Trophoblast cell (in vitro differentiated cells and primary cell): ENCODE results near the gene ZNF543.

Source experiments
- DNase-seq, 2 donors: peaks; one replicate each; pipeline ENCODE4 v3.0.0-alpha.2; 2016
- H2AFZ ChIP-seq: 2 replicates; pipeline ENCODE4 v1.6.1; 2013; ENCODE audit warnings: low read length, moderate library complexity, mild to moderate bottlenecking; ENCODE audit not compliant: insufficient read depth, poor library complexity
- H2AK5ac ChIP-seq: 2 replicates; pipeline ENCODE4 v1.6.1; 2013; ENCODE audit warnings: mild to moderate bottlenecking, low read length
- H2BK120ac ChIP-seq: 2 replicates; pipeline ENCODE4 v1.6.1; 2013; ENCODE audit warnings: low read length, mild to moderate bottlenecking, moderate library complexity; ENCODE audit not compliant: insufficient read depth, poor library complexity
- H2BK12ac ChIP-seq: 2 replicates; pipeline ENCODE4 v1.6.1; 2013; ENCODE audit warnings: mild to moderate bottlenecking, low read length, moderate library complexity
- H2BK5ac ChIP-seq: 2 replicates; pipeline ENCODE4 v1.6.1; 2013; ENCODE audit warnings: low read length, low read depth, moderate library complexity, mild to moderate bottlenecking; ENCODE audit not compliant: poor library complexity
- H3K14ac ChIP-seq: 2 replicates; pipeline ENCODE4 v1.6.1; 2013; ENCODE audit warnings: mild to moderate bottlenecking, low read length
- H3K18ac ChIP-seq: 2 replicates; pipeline ENCODE4 v1.6.1; 2013; ENCODE audit warnings: mild to moderate bottlenecking, low read length
- H3K23ac ChIP-seq: 2 replicates; pipeline ENCODE4 v1.6.1; 2013; ENCODE audit warnings: low read length
- H3K27ac ChIP-seq: 2 replicates; pipeline ENCODE4 v1.5.1; 2013; ENCODE audit warnings: low read depth, mild to moderate bottlenecking, inconsistent platforms, low read length, moderate library complexity
- H3K27me3 ChIP-seq: 2 replicates; pipeline ENCODE4 v1.6.1; 2013; ENCODE audit warnings: inconsistent platforms, mild to moderate bottlenecking, low read length, moderate library complexity; ENCODE audit not compliant: insufficient read depth
- H3K36me3 ChIP-seq, 2 experiments: 1 replicate in 1 of 2; 2 replicates in 1 of 2; pipeline ENCODE4 v1.6.1; 2013; ENCODE audit warnings: low read length in 2 of 2, mild to moderate bottlenecking in 2 of 2, moderate library complexity in 1 of 2; ENCODE audit not compliant: insufficient read depth in 2 of 2, control insufficient read depth in 1 of 2
- H3K4ac ChIP-seq: 2 replicates; pipeline ENCODE4 v1.6.1; 2013; ENCODE audit warnings: low read depth, mild to moderate bottlenecking, low read length, moderate library complexity
- H3K4me1 ChIP-seq, 2 experiments: 1 replicate in 1 of 2; 2 replicates in 1 of 2; pipeline ENCODE4 v1.6.1; 2013; ENCODE audit warnings: low read length in 2 of 2, mild to moderate bottlenecking in 2 of 2, moderate library complexity in 1 of 2; ENCODE audit not compliant: insufficient read depth in 2 of 2, control insufficient read depth in 1 of 2
- H3K4me2 ChIP-seq: 2 replicates; pipeline ENCODE4 v1.6.1; 2013; ENCODE audit warnings: inconsistent platforms, mild to moderate bottlenecking, low read length, moderate library complexity
- H3K4me3 ChIP-seq: 2 replicates; pipeline ENCODE4 v1.5.1; 2013; ENCODE audit warnings: mild to moderate bottlenecking, low read depth, low read length, inconsistent platforms
- H3K79me1 ChIP-seq: one replicate; pipeline ENCODE4 v1.6.1; 2013; ENCODE audit warnings: low read length
- H3K79me2 ChIP-seq: 2 replicates; pipeline ENCODE4 v1.6.1; 2013; ENCODE audit warnings: low read length, mild to moderate bottlenecking; ENCODE audit not compliant: control insufficient read depth, insufficient read depth, poor library complexity
- H3K9ac ChIP-seq: 2 replicates; pipeline ENCODE4 v1.6.1; 2013; ENCODE audit warnings: mild to moderate bottlenecking, low read length
- H3K9me3 ChIP-seq: 2 replicates; pipeline ENCODE4 v1.6.1; 2013; ENCODE audit warnings: low read depth, mild to moderate bottlenecking, control low read depth, inconsistent platforms, low read length; ENCODE audit not compliant: insufficient read depth
- H4K12ac ChIP-seq: 2 replicates; pipeline ENCODE4 v1.6.1; 2013; ENCODE audit warnings: low read depth, mild to moderate bottlenecking, low read length, moderate library complexity
- H4K8ac ChIP-seq: 2 replicates; pipeline ENCODE4 v1.6.1; 2013; ENCODE audit warnings: low read depth, mild to moderate bottlenecking, low read length, moderate library complexity
- H4K91ac ChIP-seq: one replicate; pipeline ENCODE4 v1.6.1; 2013; ENCODE audit warnings: low read depth, mild to moderate bottlenecking, low read length, moderate library complexity
- WGBS: extraction: QIAGEN DNeasy Blood & Tissue Kit; methylation state at CpG from one replicate; pipeline ENCODE4 v1.1.7; 2013; ENCODE audit warnings: missing lambda C conversion rate; ENCODE audit not compliant: insufficient read length, insufficient coverage; ENCODE audit errors: extremely low coverage; 5-methylcytosine and 5-hydroxymethylcytosine counted together

Gene ZNF543

DNA sequence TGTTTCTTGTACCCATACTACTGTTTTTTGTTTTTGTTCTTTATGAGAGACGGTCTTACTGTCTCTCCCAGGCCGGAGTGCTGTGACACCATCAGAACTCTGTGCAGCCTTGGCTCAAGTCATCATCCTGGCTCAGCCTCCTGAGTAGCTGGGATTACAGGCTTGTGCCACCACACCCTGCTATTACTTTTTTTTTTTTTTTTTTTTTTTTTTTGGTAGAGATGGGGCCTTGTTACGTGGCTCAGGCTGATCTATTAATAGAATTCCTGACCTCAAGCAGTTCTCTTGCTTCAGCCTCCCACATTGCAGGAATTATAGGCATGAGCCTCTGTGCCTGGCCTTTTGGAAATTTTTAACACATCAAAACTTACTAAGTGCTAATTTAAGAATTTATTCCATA is 27.9 kb downstream of the ZNF543 start:
- Histone ChIP-seq H3K4me3 (no peak overlapping the region), H2BK120ac (no peak overlapping the region), H3K79me2 (peaks cover 8% of the 10 kb centered on the region), H4K12ac (no peak overlapping the region), H2BK12ac (no peak overlapping the region), H3K36me3 (peaks cover 0 to 3% of the 10 kb centered on the region in 2 experiments), H4K8ac (no peak overlapping the region), H3K4me2 (no peak overlapping the region), H2BK5ac (no peak overlapping the region), H3K4me1 (peaks cover 4 to 9% of the 10 kb centered on the region in 2 experiments), H2AK5ac (no peak overlapping the region), H2AFZ (no peak overlapping the region), H3K18ac (no peak overlapping the region), H3K27ac (no peak overlapping the region), H3K27me3 (no peaks in the 10 kb centered on the region), H3K9ac (no peak overlapping the region), H3K9me3 (no peaks in the 10 kb centered on the region), H3K23ac (no peak overlapping the region), H4K91ac (no peak overlapping the region), H3K4ac (no peak overlapping the region), H3K79me1 (peaks cover 6% of the 10 kb centered on the region), H3K14ac (no peak overlapping the region)
- DNase-seq = no peak
- WGBS = no CpG with 5 or more reads among the region's 3 CpGs

DNA sequence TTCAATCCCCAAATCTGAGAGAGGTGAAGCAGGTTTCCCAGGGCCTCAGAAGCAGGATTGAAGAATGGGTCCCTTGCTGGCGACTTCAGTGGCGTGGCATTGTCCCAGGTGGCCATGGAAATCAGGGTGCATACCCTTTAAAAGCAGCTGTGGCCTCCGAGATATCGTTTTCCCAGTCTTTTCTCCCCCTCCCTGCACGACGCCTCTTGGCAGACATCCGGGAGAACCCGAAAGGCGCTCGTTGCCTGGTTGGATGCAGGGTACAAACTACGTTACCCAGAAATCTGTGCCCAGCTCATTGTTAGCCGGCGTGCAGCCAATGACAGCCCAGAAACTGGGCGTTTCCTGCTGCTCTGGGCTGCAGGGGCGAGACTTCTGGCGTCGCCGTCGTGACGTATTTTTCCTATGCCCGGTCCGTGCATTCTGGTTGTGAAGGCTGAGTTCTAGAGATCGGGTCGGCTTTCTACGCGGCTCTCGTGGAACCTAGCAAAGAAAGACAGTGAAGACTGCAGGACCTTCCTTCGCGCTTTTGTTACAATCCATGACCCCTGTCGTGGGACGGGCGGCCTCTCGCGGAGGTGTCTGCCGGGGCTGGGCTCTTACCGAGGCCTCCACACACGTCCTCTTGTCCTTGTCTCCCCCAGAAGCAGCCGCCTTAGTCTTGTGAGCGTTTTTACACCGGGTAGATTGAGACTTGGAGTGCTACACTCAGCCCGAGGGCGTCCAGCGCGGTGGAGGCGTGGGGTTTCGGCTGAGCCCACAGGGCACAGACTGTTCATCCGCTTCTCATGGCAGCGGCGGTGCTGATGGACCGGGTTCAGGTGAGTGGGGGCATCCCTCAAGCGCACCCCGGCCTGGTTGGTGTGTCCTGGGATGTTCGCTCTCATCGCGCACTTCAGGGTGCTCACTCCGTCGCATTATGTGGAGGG is 30.9 kb downstream of the ZNF543 start, which contains the start of gene ZNF304:
TSS of gene ZNF304 (plus strand) at position 395 of the 929 bp plus-strand sequence. CDS start at position 789, 394 bp downstream.
- Histone ChIP-seq H3K27me3 (no peaks in the 10 kb centered on the region), H4K8ac (peak within 1 kb of the TSS; percentile 97), H3K27ac (no peak within 1 kb of the TSS), H3K23ac (peak within 1 kb of the TSS; percentile 23), H2BK12ac (no peak within 1 kb of the TSS), H3K4me3 (peak within 1 kb of the TSS; percentile 93), H2BK120ac (no peak within 1 kb of the TSS), H3K4ac (peak within 1 kb of the TSS; percentile 17), H2AK5ac (peak within 1 kb of the TSS; percentile 28), H3K79me2 (peaks cover 8% of the 10 kb centered on the region), H3K9me3 (no peaks in the 10 kb centered on the region), H4K12ac (peak within 1 kb of the TSS; percentile 95), H2AFZ (peak within 1 kb of the TSS; percentile 99), H3K4me1 (peaks cover 4 to 9% of the 10 kb centered on the region in 2 experiments), H3K79me1 (peaks cover 6% of the 10 kb centered on the region), H2BK5ac (no peak within 1 kb of the TSS), H3K18ac (peak within 1 kb of the TSS; percentile 76), H4K91ac (peak within 1 kb of the TSS; percentile 82), H3K36me3 (peaks cover 16 to 29% of the 10 kb centered on the region in 2 experiments), H3K4me2 (peak within 1 kb of the TSS; percentile 85), H3K9ac (peak within 1 kb of the TSS; percentile 96), H3K14ac (peak within 1 kb of the TSS; percentile 80)
- WGBS = no CpG with 5 or more reads among the region's 57 CpGs
- peak; percentile 86 to 87 for DNase-seq

DNA sequence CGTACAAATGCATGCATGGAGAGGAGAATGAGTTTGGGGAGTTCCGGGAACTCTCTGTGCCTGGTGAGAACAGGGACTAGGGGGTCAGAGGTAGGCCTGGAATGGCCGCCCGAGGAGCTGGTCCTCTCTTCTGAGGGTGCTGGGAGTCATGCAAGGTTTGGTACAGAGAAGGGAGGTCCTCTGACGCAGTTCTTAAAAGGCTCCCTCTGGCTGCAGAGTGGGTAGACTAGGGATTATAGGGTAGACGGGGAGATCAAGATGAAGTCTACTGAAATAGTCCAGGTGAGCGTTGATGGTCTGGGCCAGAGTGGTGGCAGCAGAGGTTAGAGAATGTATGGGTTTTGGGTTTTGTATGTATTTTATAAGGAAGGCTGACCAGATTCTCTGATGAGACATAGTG is 31.6 kb downstream of the ZNF543 start:
- H4K91ac ChIP-seq = no peak overlapping the region
- peak overlapping the region; percentile 85 for H3K4me2 ChIP-seq
- H3K14ac ChIP-seq = peak overlapping the region; percentile 70
- peak overlapping the region; percentile 6 for H4K12ac ChIP-seq
- peak overlapping the region; percentile 77 for H4K8ac ChIP-seq
- no peak overlapping the region for H2BK5ac ChIP-seq
- peak overlapping the region; percentile 23 for H3K23ac ChIP-seq
- peak overlapping the region; percentile 93 for H3K4me3 ChIP-seq
- H3K79me1 ChIP-seq = peaks cover 6% of the 10 kb centered on the region
- peaks cover 8% of the 10 kb centered on the region for H3K79me2 ChIP-seq
- H3K9me3 ChIP-seq = no peaks in the 10 kb centered on the region
- no peaks in the 10 kb centered on the region for H3K27me3 ChIP-seq
- no peak overlapping the region for H2BK120ac ChIP-seq
- WGBS = no CpG with 5 or more reads among the region's 7 CpGs
- no peak overlapping the region for H2BK12ac ChIP-seq
- H2AK5ac ChIP-seq = no peak overlapping the region
- peak overlapping the region; percentile 61 for H2AFZ ChIP-seq
- no peak overlapping the region for H3K18ac ChIP-seq
- peak overlapping the region; percentile 96 for H3K9ac ChIP-seq
- H3K4ac ChIP-seq = peak overlapping the region; percentile 17
- peaks cover 4 to 9% of the 10 kb centered on the region in 2 experiments for H3K4me1 ChIP-seq
- no peak overlapping the region for H3K27ac ChIP-seq
- peaks cover 18 to 36% of the 10 kb centered on the region in 2 experiments for H3K36me3 ChIP-seq
- DNase-seq = no peak

DNA sequence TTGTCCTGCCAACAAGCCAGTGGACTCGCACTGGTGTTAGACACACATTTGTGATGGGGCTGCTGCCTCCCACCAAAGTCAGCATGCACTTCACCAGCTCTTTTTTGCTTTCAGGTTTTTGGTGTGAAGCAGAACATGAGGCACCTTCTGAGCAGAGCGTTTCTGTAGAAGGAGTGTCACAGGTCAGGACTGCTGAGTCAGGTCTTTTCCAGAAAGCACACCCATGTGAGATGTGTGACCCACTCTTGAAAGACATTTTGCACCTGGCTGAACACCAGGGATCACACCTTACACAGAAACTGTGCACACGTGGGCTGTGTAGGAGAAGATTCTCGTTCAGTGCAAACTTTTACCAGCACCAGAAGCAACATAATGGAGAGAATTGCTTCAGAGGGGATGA is 35.6 kb downstream of the ZNF543 start:
- no peak for DNase-seq
- Histone ChIP-seq H3K4me2 (no peak overlapping the region), H3K27me3 (no peaks in the 10 kb centered on the region), H2BK5ac (no peak overlapping the region), H3K79me2 (peaks cover 7% of the 10 kb centered on the region), H3K4ac (no peak overlapping the region), H4K8ac (no peak overlapping the region), H3K4me3 (no peak overlapping the region), H3K27ac (no peak overlapping the region), H2BK120ac (no peak overlapping the region), H3K9ac (no peak overlapping the region), H3K36me3 (peaks cover 26 to 55% of the 10 kb centered on the region in 2 experiments), H4K91ac (no peak overlapping the region), H2AK5ac (no peak overlapping the region), H3K18ac (no peak overlapping the region), H3K14ac (no peak overlapping the region), H3K9me3 (no peaks in the 10 kb centered on the region), H3K23ac (no peak overlapping the region), H3K4me1 (peaks cover 4 to 9% of the 10 kb centered on the region in 2 experiments), H2AFZ (no peak overlapping the region), H2BK12ac (no peak overlapping the region), H3K79me1 (peaks cover 3% of the 10 kb centered on the region), H4K12ac (no peak overlapping the region)
- WGBS = no CpG with 5 or more reads among the region's 4 CpGs
